Transverse colon (tissue), 4 donors: ENCODE data around the gene RBM10.

Experiments
- CTCF ChIP-seq, 5 experiments: fragments of 200-600 bp in 3 of 5; fragments of 450-650 bp in 2 of 5; sonication (generic) in 3 of 5; IDR thresholded peaks; 1 replicate in 2 of 5; 2 replicates in 3 of 5; pipeline ENCODE4 v1.5.1; 2016 to 2017; ENCODE audit warnings: antibody characterized with exemption in 5 of 5, inconsistent platforms in 3 of 5, mild to moderate bottlenecking in 2 of 5, moderate library complexity in 1 of 5
- POLR2A ChIP-seq: fragments of 450-650 bp; IDR thresholded peaks from one replicate; pipeline ENCODE4 v1.6.1; 2016; ENCODE audit warnings: antibody characterized with exemption, mild to moderate bottlenecking, moderate library complexity
- POLR2AphosphoS5 ChIP-seq, 3 donors: sonication (generic); formaldehyde crosslinking; IDR thresholded peaks; one replicate each; pipeline ENCODE4 v1.6.1; 2016; ENCODE audit warnings: antibody characterized with exemption in 3 of 3

GRCh38 chrX:47216393-47216925 is 71.4 kb downstream of the RBM10 start:
- no peak for TF ChIP-seq CTCF (IDR thresholded peaks at IDR 0.05)
- TF ChIP-seq POLR2A = no peak
- TF ChIP-seq POLR2AphosphoS5 (IDR thresholded peaks at IDR 0.05) = no peak
